HG03558 (cell line): Measurements from ENCODE around the gene TUB.

ENCODE experiments used
- ATAC-seq: cut with Tn5 transposase; IDR thresholded peaks from one replicate; pipeline ENCODE4 v1.9.1; 2021; ENCODE audit warnings: moderate number of reproducible peaks; ENCODE audit not compliant: unreplicated experiment; ENCODE audit errors: extremely low read depth

The TUB gene

GRCh38 chr11:8087756-8088155 is 6.7 kb downstream of the TUB start:
- no peak for ATAC-seq

- ATAC-seq = no peak
Observed at GRCh38 chr11:8089791-8090510, 8.9 kb downstream of the TUB start.

GRCh38 chr11:8090756-8091155 is 9.7 kb downstream of the TUB start:
- ATAC-seq = no peak

GRCh38 chr11:8091721-8092120 is 10.7 kb downstream of the TUB start:
- no peak for ATAC-seq

DNA sequence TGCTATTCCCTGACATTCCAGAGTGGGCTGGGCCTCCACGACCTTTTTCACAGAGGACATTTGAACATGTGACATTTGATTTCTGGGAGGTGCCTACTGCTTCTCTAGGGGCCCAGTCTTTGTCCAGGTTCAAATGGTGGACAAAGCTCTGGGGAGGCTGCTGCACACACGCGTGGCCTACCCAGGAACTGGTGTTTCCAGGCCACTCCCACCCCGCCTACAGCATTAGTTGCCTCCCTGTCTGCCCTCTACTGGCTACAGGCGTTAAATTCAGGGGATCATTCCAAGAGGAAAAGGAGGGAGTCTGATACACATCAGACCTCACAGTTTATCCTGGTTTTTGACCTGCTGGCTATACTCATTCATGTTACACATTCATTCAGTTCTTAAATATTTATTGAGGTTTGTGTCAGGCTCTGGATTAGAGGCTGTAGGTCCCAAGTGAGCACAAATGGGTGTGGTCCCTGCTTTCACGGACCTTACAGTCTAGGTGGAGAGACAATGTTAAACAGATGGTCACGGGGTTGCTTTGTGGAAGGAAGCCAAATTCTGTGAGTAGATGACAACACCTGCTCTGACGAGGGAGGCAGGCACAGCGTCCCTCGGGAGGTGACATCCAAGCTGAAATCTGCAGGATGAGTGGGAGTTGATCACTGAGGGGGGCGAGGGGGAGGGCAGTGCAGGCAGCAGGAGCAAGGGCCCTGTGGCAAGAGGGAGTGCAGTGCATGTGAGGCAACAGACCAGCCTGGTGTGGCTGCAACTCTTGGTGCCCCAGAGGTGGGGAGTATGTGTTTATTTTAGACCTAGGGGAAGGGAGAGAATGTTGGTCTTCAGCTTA is 11.8 kb downstream of the TUB start:
- peak; percentile 71 for ATAC-seq

GRCh38 chr11:8093931-8094575 is 13.0 kb downstream of the TUB start:
- ATAC-seq = no peak

DNA sequence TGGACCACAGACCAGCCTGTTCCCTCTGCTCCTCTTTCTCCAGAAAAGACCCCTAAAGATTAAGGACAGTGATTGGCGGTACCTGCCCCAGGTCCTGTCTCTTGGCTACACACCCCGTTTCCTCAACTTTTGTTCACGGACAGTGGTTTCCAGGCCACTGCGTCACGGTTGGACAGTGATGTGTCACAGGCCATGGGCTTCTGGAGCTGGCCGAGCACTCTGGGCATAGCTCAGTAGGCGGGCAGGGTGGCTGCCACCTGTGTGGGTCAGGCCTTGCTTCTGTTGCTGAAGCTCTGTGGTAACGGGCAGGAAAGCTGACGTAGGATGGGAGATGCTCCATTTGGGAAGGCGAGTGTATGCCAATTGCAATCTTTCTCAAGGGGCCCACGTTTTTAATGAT is 13.6 kb downstream of the TUB start:
- no peak for ATAC-seq

GRCh38 chr11:8095371-8095770 is 14.4 kb downstream of the TUB start:
- no peak for ATAC-seq

DNA sequence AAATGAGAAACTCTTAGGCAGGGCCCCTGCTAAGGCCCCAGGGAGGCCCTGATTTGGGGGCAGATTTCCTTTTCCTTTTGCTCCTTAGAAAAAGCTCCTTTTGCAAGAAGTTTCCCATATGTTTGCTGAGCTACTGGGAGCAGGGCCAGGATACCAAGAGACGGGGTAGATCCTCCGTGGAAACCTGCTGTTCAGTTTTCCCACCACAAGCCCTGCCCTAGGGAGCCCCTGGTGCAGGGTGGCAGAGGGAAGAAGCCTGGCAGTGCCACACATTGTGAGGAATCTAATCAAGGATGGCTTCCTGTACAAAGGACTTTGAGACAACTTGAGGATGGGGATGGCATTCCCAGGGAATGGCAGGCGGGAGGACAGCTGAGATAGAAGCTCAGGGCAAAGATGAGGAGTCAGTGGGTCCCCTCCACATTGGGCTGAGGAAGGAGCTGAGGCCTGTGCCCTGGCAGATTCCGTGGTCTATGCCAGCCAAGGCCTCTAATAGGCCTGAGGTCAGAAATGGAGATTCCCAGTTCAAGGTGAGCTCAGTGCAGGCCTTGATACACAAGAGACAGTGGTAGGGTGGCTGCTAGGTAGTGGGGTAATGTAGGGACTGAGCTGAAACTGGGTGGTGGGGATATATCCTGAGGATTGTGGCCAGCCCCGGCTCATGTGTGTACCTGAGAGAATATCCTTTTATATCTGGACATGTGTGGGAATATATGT is 15.0 kb downstream of the TUB start:
- no peak for ATAC-seq

DNA sequence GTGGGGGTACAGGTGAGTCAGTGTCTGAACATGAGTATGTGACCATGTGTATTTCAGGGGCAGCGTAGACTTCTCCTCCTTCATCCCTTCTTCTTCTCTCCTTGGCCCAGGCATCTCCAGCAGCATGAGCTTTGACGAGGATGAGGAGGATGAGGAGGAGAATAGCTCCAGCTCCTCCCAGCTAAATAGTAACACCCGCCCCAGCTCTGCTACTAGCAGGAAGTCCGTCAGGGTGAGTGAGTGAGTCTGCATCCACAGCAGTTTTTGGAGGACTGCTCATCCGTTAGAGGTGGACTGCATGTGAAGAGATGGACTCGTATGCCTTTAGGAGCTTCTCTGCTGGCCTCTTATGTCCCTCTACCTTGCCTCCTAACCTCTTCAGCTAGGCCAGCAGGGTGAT is 15.6 kb downstream of the TUB start:
- no peak for ATAC-seq

GRCh38 chr11:8097062-8097461 is 16.1 kb downstream of the TUB start:
- no peak for ATAC-seq

DNA sequence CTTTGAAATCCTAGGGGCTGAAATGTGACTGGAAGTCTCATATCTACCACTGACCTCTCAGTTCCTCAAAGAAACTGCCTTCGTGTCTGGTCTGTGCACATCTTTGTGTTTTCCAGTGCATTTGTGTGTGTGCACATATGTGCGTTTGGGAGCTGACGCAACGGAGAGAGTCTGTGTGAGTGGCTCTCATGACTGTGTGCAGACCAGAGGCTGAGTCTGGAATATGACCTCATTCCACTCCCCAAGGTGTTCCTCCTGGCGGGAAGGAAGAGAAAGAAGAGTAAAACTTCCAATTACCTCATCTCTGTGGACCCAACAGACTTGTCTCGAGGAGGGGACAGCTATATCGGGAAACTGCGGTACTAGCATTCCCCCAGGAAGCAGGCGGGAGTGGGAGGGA is 16.5 kb downstream of the TUB start:
- no peak for ATAC-seq

GRCh38 chr11:8097926-8098325 is 16.9 kb downstream of the TUB start:
- ATAC-seq = no peak

DNA sequence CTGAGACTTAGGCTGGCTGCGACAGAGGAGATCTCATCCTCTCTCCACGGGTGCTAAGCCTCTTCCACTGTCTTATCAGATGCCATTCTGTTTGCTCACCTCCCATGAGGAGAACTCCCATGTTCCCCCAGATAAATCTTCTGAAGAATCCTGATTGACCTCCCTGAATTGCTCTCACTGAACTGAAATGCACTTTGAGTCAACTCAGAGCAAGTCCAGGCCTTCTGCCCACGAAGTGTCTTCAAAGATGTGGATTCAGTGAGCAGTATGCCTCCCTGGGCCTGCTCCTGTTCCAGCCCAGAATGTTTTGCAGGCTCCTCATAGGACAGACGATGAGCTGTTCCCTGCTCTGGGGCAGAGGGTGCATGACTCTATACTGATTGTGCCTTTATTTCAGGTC is 17.4 kb downstream of the TUB start:
- no peak for ATAC-seq

DNA sequence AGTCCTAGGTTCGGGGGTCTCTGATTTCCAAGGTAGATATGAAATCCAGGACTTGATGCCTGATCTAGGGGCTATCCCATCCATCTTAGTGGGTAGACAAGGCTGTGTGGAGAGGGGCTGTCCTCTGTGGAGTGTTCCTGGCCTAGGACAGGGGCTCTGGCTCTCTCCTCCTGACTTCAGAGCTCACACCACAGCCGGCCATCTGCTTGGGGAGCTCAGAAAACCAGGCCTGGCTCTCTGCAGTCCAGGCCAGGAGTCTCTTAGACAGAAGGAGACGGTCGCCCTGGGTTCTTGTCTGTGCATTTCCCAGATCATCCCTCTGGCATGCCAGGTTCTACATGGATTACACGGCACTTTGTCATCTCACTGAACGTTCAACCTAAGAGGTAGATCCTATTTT is 17.9 kb downstream of the TUB start:
- no peak for ATAC-seq

DNA sequence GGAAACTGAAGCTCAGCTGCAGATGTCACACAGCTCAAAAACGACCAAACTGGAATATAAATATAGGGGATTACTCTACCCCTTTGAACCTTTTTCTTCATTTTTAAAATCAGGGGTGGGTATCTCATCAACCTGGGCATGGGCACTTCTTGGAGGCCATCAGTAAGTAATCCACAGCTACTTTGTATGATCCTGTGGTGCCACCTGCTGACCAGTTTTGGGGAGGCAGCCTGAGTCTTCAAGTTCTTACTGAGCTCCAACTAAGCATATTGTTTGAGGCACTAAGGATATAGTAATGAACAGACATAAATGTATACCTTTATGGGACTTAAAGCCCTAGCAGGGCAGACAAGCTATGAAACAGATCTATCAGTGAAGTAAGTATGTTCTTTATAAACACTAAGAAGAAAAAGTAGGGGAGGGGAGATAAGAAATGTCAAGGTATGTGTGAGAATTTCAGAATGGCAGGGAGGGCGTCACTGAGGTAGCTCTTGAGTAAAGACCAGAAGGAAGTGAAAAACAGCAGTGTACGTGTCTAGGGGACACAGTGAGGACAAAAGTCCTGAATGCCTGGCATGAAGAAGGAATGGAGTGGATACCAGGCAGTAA is 18.4 kb downstream of the TUB start:
- no peak for ATAC-seq

GRCh38 chr11:8100158-8100557 is 19.1 kb downstream of the TUB start:
- ATAC-seq = no peak

- ATAC-seq = no peak
Observed at GRCh38 chr11:8100605-8101004, 19.6 kb downstream of the TUB start.

DNA sequence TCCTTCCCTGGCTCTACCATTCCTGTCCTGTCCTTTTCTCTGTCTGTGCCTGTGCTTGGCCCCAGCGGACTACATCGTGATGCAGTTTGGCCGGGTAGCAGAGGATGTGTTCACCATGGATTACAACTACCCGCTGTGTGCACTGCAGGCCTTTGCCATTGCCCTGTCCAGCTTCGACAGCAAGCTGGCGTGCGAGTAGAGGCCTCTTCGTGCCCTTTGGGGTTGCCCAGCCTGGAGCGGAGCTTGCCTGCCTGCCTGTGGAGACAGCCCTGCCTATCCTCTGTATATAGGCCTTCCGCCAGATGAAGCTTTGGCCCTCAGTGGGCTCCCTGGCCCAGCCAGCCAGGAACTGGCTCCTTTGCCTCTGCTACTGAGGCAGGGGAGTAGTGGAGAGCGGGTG is 20.4 kb downstream of the TUB start:
- ATAC-seq = no peak

- ATAC-seq = no peak
Observed at GRCh38 chr11:8102296-8102915, 21.4 kb downstream of the TUB start.
